ENCODE data around the gene GPRIN2.
A peak's percentile ranks its signal among the peaks of the same experiment; 100 is the strongest.
"Not testable (repeated sequence)": the region's sequence is repeated elsewhere in the genome, so short reads cannot be mapped to it uniquely, and the experiment has no call there.

GPRIN2 gene

GRCh38 chr10:46518028-46518725 lies 38.3 kb downstream of the GPRIN2 start:
- DNase-seq (ENCODE audit: low read depth) = no peak

- no peak for DNase-seq (ENCODE audit: low read depth)
These were observed 38.9 kb downstream of the GPRIN2 start for GRCh38 chr10:46517541-46517940.

GRCh38 chr10:46516660-46517416 lies 39.6 kb downstream of the GPRIN2 start:
- DNase-seq (ENCODE audit: low read depth) = peak; percentile 60

DNA sequence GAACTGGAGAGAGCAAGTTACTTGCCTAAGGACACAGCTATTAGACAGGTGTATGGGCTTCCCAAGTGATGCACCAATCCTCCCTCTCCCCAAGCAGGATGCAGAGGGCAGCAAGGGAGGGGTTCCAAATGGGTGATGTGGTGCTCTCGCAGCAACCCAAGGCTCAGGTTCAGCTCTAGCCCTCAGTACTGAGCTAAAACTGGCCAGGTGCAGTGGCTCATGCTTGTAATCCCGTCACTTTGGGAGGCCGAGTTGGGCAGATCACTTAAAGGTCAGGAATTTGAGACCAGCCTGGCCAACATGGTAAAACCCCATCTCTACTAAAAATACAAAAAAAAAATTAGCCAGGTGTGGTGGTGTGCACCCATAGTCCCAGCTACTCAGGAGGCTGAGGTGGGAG lies 40.7 kb downstream of the GPRIN2 start:
- no peak for DNase-seq (ENCODE audit: low read depth)

DNA sequence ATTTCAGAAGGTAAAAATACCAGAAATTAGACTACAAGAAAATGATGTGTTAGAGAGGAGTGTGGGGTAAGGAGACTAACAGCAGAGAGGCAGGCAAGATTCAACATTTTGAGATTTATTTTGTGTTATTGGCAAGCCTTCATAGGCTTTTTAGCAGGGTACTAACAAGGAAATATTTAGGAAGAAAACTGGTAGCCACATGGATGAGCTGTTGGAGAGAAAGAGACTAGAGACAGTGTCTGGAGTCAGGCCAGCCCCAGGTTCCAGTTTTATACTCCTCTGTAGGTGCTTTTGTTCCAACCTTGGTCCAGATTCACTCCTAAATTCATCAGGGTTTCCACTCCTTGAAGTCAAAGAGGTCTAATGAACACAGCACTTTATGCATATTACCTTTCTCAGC lies 41.1 kb downstream of the GPRIN2 start:
- DNase-seq (ENCODE audit: low read depth) = no peak

GRCh38 chr10:46514899-46515298 lies 41.6 kb downstream of the GPRIN2 start:
- no peak for DNase-seq (ENCODE audit: low read depth)

GRCh38 chr10:46514431-46514861 lies 42.0 kb downstream of the GPRIN2 start:
- no peak for DNase-seq (ENCODE audit: low read depth)

- not testable (repeated sequence) for DNase-seq (ENCODE audit: low read depth)
These were observed 43.1 kb downstream of the GPRIN2 start for GRCh38 chr10:46513333-46513732.

DNA sequence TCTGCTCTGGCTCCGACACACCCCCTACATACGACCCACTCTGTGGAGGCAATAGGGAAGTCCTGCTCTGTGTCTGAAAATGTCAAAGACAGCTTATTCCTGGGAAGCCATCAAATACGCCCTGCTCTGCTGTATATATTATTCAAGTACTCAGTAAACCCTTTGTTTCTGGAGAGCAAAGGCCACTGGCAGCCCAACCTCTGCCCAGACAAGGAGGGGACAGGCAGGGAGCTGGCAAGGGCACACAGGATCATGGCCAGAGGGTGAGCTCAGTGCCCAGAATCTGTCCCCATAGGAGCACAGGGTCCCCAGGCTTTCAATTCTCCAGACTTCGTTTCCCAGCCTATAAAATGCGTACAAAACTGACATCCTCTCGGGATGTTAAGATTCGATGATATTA lies 43.7 kb downstream of the GPRIN2 start:
- not testable (repeated sequence) for DNase-seq (ENCODE audit: low read depth)

- not testable (repeated sequence) for DNase-seq (ENCODE audit: low read depth)
These were observed 44.5 kb downstream of the GPRIN2 start for GRCh38 chr10:46512002-46512401.
